Ishikawa (cell line): ENCODE results near the gene LVRN.

Experiments used
- CEBPB ChIP-seq: IDR thresholded peaks from 2 replicates; pipeline ENCODE4 v1.6.1; 2012
- EP300 ChIP-seq: IDR thresholded peaks from 2 replicates; pipeline ENCODE4 v1.6.1; 2012; ENCODE audit warnings: borderline replicate concordance
- NFIC ChIP-seq: IDR thresholded peaks from 2 replicates; pipeline ENCODE4 v1.6.1; 2012
- REST ChIP-seq: IDR thresholded peaks from 2 replicates; pipeline ENCODE4 v1.6.1; 2012; ENCODE audit warnings: low read depth, mild to moderate bottlenecking
- TAF1 ChIP-seq: IDR thresholded peaks from 2 replicates; pipeline ENCODE4 v1.6.1; 2012; ENCODE audit warnings: low read depth, mild to moderate bottlenecking

- TF ChIP-seq TAF1 = no peak
- TF ChIP-seq CEBPB = no peak
- no peak for TF ChIP-seq NFIC
- no peak for TF ChIP-seq EP300
- no peak for TF ChIP-seq REST
Measured at GRCh38 chr5:115961381-115962238, 665 bp upstream of the LVRN start.
